IMR-90 (cell line): ENCODE results near the gene EPN3. TPM values are rescaled to one million over a fixed set of nuclear protein-coding genes. Genes with fewer than 3 reads are reported as not detected.

Experiments
- ATAC-seq: fragments of 200-7000 bp; cut with Tn5 transposase; 2 replicates; pipeline ENCODE4 v1.9.1; 2020; ENCODE audit warnings: low read depth, mild to moderate bottlenecking, moderate library complexity
- BruUV-seq: library from RNA; stranded (reverse); fragments of 400-500 nt; replicated peaks from 2 replicates; lab custom pipeline; 2021; lab: Mats Ljungman, UMichigan
- CTCF ChIA-PET: fragments of 300-600 bp; formaldehyde crosslinking; extraction: SDS; loops from one replicate; lab custom pipeline; 2021; ENCODE audit warnings: antibody characterized with exemption; lab: Yijun Ruan, JAX
- POLR2A ChIA-PET: fragments of 300-600 bp; sonication (Branson Sonifier 250); formaldehyde crosslinking; loops from one replicate; lab custom pipeline; 2022; ENCODE audit warnings: antibody characterized with exemption; ENCODE audit not compliant: unreplicated experiment; lab: Charles Lee
- DNase-seq: peaks from one replicate; pipeline ENCODE4 v3.0.0; 2013
- H2AFZ ChIP-seq: replicated peaks from 2 replicates; pipeline ENCODE3; 2013; ENCODE audit warnings: low read length, mild to moderate bottlenecking; ENCODE audit not compliant: poor library complexity
- H2AK5ac ChIP-seq: 2 replicates; pipeline ENCODE4 v1.6.1; 2013; ENCODE audit warnings: low read depth, low read length, inconsistent platforms
- H2AK9ac ChIP-seq: replicated peaks from 2 replicates; pipeline ENCODE3; 2013; ENCODE audit warnings: mild to moderate bottlenecking, low read depth, low read length, moderate library complexity; ENCODE audit not compliant: poor library complexity
- H2BK120ac ChIP-seq: 2 replicates; pipeline ENCODE4 v1.6.1; 2013; ENCODE audit warnings: low read depth, low read length, inconsistent platforms
- H2BK15ac ChIP-seq: 3 replicates; pipeline ENCODE4 v1.6.1; 2013; ENCODE audit warnings: low read depth, low read length, inconsistent platforms
- H2BK20ac ChIP-seq: 2 replicates; pipeline ENCODE4 v1.6.1; 2013; ENCODE audit warnings: low read depth, mild to moderate bottlenecking, inconsistent platforms, low read length, moderate library complexity
- H2BK5ac ChIP-seq: 2 replicates; pipeline ENCODE4 v1.6.1; 2013; ENCODE audit warnings: mild to moderate bottlenecking, low read depth, low read length, inconsistent platforms; ENCODE audit not compliant: poor library complexity, severe bottlenecking
- H3K14ac ChIP-seq: replicated peaks from 2 replicates; pipeline ENCODE4 v1.6.1; 2013; ENCODE audit warnings: low read depth, low read length, inconsistent platforms
- H3K18ac ChIP-seq: 2 replicates; pipeline ENCODE4 v1.6.1; 2013; ENCODE audit warnings: low read depth, low read length, control low read depth
- H3K23ac ChIP-seq: 2 replicates; pipeline ENCODE4 v1.6.1; 2013; ENCODE audit warnings: low read depth, low read length, inconsistent platforms
- H3K27ac ChIP-seq: 2 replicates; pipeline ENCODE4 v1.5.1; 2013; ENCODE audit warnings: mild to moderate bottlenecking, control low read depth, low read length; ENCODE audit not compliant: insufficient read depth
- H3K27me3 ChIP-seq: 2 replicates; pipeline ENCODE4 v1.6.1; 2013; ENCODE audit warnings: low read length; ENCODE audit not compliant: control insufficient read depth, insufficient read depth
- H3K36me3 ChIP-seq: 2 replicates; pipeline ENCODE4 v1.6.1; 2013; ENCODE audit warnings: low read length, mixed read lengths; ENCODE audit not compliant: control insufficient read depth, insufficient read depth
- H3K4ac ChIP-seq: 2 replicates; pipeline ENCODE4 v1.6.1; 2013; ENCODE audit warnings: low read depth, low read length, inconsistent platforms
- H3K4me1 ChIP-seq: 2 replicates; pipeline ENCODE4 v1.6.1; 2013; ENCODE audit warnings: low read length, mixed read lengths; ENCODE audit not compliant: control insufficient read depth, insufficient read depth
- H3K4me2 ChIP-seq: 2 replicates; pipeline ENCODE4 v1.6.1; 2013; ENCODE audit warnings: low read depth, mild to moderate bottlenecking, control low read depth, low read length, moderate library complexity
- H3K4me3 ChIP-seq: 2 replicates; pipeline ENCODE4 v1.5.1; 2013; ENCODE audit warnings: low read depth, mild to moderate bottlenecking, control low read depth, low read length, moderate library complexity; ENCODE audit not compliant: insufficient read depth
- H3K56ac ChIP-seq: 2 replicates; pipeline ENCODE4 v1.6.1; 2013; ENCODE audit warnings: low read length, inconsistent platforms; ENCODE audit not compliant: insufficient read depth; ENCODE audit errors: extremely low read depth
- H3K79me1 ChIP-seq, 2 experiments: 2 replicates each; pipeline ENCODE4 v1.6.1; 2013; ENCODE audit warnings: low read length in 2 of 2, inconsistent platforms in 1 of 2, low read depth in 1 of 2
- H3K9ac ChIP-seq: 2 replicates; pipeline ENCODE4 v1.6.1; 2013; ENCODE audit warnings: low read depth, low read length, control low read depth
- H3K9me1 ChIP-seq: 2 replicates; pipeline ENCODE4 v1.6.1; 2013; ENCODE audit warnings: low read length, inconsistent platforms; ENCODE audit not compliant: insufficient read depth
- H3K9me3 ChIP-seq: 2 replicates; pipeline ENCODE4 v1.6.1; 2013; ENCODE audit warnings: low read length; ENCODE audit not compliant: control insufficient read depth, insufficient read depth
- H4K20me1 ChIP-seq: 2 replicates; pipeline ENCODE4 v1.6.1; 2013; ENCODE audit warnings: low read length, inconsistent platforms; ENCODE audit not compliant: insufficient read depth
- H4K5ac ChIP-seq: 2 replicates; pipeline ENCODE4 v1.6.1; 2013; ENCODE audit warnings: mild to moderate bottlenecking, low read depth, low read length, control low read depth
- H4K8ac ChIP-seq, 2 experiments: 2 replicates each; pipeline ENCODE4 v1.6.1; 2013; ENCODE audit warnings: low read depth in 2 of 2, low read length in 2 of 2, control low read depth in 1 of 2, inconsistent platforms in 1 of 2
- H4K91ac ChIP-seq: 2 replicates; pipeline ENCODE4 v1.6.1; 2013; ENCODE audit warnings: low read depth, low read length, inconsistent platforms; ENCODE audit not compliant: insufficient read depth
- CEBPB ChIP-seq: IDR thresholded peaks from 2 replicates; pipeline ENCODE4 v1.6.1; 2012; ENCODE audit warnings: low read depth, low read length, improper control_type of control experiment
- CHD1 ChIP-seq: IDR thresholded peaks from 2 replicates; pipeline ENCODE4 v1.6.1; 2012; ENCODE audit warnings: low read depth, low read length, improper control_type of control experiment
- FOS ChIP-seq: fragments of 150-350 bp; IDR thresholded peaks from 2 replicates; pipeline ENCODE4 v1.6.1; 2016; ENCODE audit warnings: low read depth, low read length
- MAFK ChIP-seq: IDR thresholded peaks from 2 replicates; pipeline ENCODE4 v1.6.1; 2012; ENCODE audit warnings: low read depth, low read length, improper control_type of control experiment
- MAZ ChIP-seq: IDR thresholded peaks from 2 replicates; pipeline ENCODE4 v1.6.1; 2012; ENCODE audit warnings: low read depth, mild to moderate bottlenecking, low read length, improper control_type of control experiment, moderate library complexity, borderline replicate concordance
- MXI1 ChIP-seq: IDR thresholded peaks from 2 replicates; pipeline ENCODE4 v1.6.1; 2012; ENCODE audit warnings: low read depth, mild to moderate bottlenecking, low read length, moderate library complexity, borderline replicate concordance
- RAD21 ChIP-seq: IDR thresholded peaks from 2 replicates; pipeline ENCODE4 v1.6.1; 2012; ENCODE audit warnings: low read length, improper control_type of control experiment
- SMC3 ChIP-seq: fragments of 150-350 bp; IDR thresholded peaks from 2 replicates; pipeline ENCODE4 v1.6.1; 2016; ENCODE audit warnings: low read depth, mild to moderate bottlenecking, antibody characterized with exemption, low read length, moderate library complexity
- USF2 ChIP-seq: fragments of 150-350 bp; IDR thresholded peaks from 2 replicates; pipeline ENCODE4 v1.6.1; 2017; ENCODE audit warnings: mild to moderate bottlenecking, antibody characterized with exemption, low read length, low read depth
- WGBS, 2 experiments: methylation state at CpG; one replicate each; pipeline versions ENCODE4 v1.1.5 to v1.1.7; 2013; ENCODE audit warnings: missing lambda C conversion rate in 2 of 2; ENCODE audit not compliant: insufficient read length in 1 of 2; ENCODE audit errors: extremely low coverage in 2 of 2; 5-methylcytosine and 5-hydroxymethylcytosine counted together
- dilution Hi-C: fragments of 300-500 bp; cut with HindIII; formaldehyde crosslinking; loops from one replicate; pipeline ENCODE4 v1.14.3; 2018; ENCODE audit warnings: low sequenced_read_pairs; ENCODE audit not compliant: unreplicated experiment
- in situ Hi-C: fragments of 300-500 bp; cut with MboI; formaldehyde crosslinking; loops from 3 replicates; pipeline ENCODE4 v1.14.3; 2019; ENCODE audit warnings: low sequenced_read_pairs, inconsistent platforms, mixed read lengths
- intact Hi-C: fragments of 100-400 bp; cut with micrococcal nuclease; formaldehyde crosslinking; loops from 2 replicates; pipeline ENCODE4 v1.10.0; 2022
- polyA plus RNA-seq, 3 experiments: library from polyadenylated mRNA; depleted of rRNA; stranded (reverse); fragments of >200 nt; gene quantifications; 2 replicates each; pipeline ENCODE4 v1.2.3, GENCODE V29; 2012; ENCODE audit warnings: low replicate concordance in 1 of 3
- total RNA-seq: library from RNA; depleted of rRNA; stranded (reverse); fragments of >200 nt; gene quantifications from 2 replicates; pipeline ENCODE4 v1.2.3, GENCODE V29; 2012

Gene EPN3
- total and polyA plus RNA-seq, 2 of the 4 experiments (the other 2 are of a cell fraction) = 0.09 TPM; not detected in 1

GRCh38 chr17:50559674-50560184, 27.2 kb downstream of the EPN3 start:
- CTCF ChIA-PET = interaction anchor here (1.0 to 2.0 kb wide), 4 partner anchors 9 to 135 kb away, joined by 3 to 6 read pairs (median 6); no protein-coding TSS in a partner anchor
- Histone ChIP-seq H3K4me1 (peaks cover 8% of the 10 kb centered on the region; the same call in 1 of the 2 replicates), H2BK120ac (no peak overlapping the region), H3K9me1 (0 out of 2 replicates have a peak, but pooled peaks cover 5% of the 10 kb centered on the region), H2BK15ac (no peak overlapping the region), H3K18ac (no peak overlapping the region), H3K56ac (no peak overlapping the region), H4K8ac (no peak overlapping the region), H3K9me3 (no peaks in the 10 kb centered on the region), H3K27me3 (peaks cover 65% of the 10 kb centered on the region), H2AK5ac (no peak overlapping the region), H2BK5ac (no peak overlapping the region), H3K27ac (no peak overlapping the region), H2BK20ac (no peak overlapping the region), H3K14ac (no peak overlapping the region), H3K4me2 (peak overlapping the region; percentile 68; the same call in 1 of the 2 replicates), H3K9ac (no peak overlapping the region), H2AFZ (peak overlapping the region; percentile 81), H3K23ac (no peak overlapping the region), H3K4me3 (peak overlapping the region; percentile 18), H4K20me1 (peaks cover 3% of the 10 kb centered on the region; the same call in 1 of the 2 replicates), H4K5ac (no peak overlapping the region), H3K36me3 (peaks cover 9% of the 10 kb centered on the region; the same call in 1 of the 2 replicates), H4K91ac (no peak overlapping the region), H3K79me1 (no peaks in the 10 kb centered on the region), H3K4ac (no peak overlapping the region), H2AK9ac (peak overlapping the region; percentile 7)
- POLR2A ChIA-PET = interaction anchor here (0.6 kb wide), 2 partner anchors 67 to 73 kb away, joined by 3 read pairs; no protein-coding TSS in a partner anchor
- WGBS, 2 experiments = 5% methylated on average over 7 of the region's 27 CpGs; no CpG with 5 or more reads in 1 of the 2 experiments
- DNase-seq (peak; percentile 5), ATAC-seq (peak; percentile 24)
- in situ Hi-C loops (no loop called here), intact Hi-C loops (no loop called here), dilution Hi-C loops (no loop called here)
- TF ChIP-seq MAZ (no peak), CEBPB (no peak), FOS (no peak), RAD21 (no peak), SMC3 (no peak), MAFK (no peak), CHD1 (no peak), USF2 (no peak), MXI1 (no peak)
- no TSS peak for BruUV-seq
